HG03432 (cell line): Measurements from ENCODE around the gene HEXIM1.

Experiments used
- ATAC-seq: cut with Tn5 transposase; IDR thresholded peaks from one replicate; pipeline ENCODE4 v1.9.1; 2021; ENCODE audit warnings: mild to moderate bottlenecking, moderate library complexity; ENCODE audit not compliant: unreplicated experiment

The HEXIM1 gene, protein sequence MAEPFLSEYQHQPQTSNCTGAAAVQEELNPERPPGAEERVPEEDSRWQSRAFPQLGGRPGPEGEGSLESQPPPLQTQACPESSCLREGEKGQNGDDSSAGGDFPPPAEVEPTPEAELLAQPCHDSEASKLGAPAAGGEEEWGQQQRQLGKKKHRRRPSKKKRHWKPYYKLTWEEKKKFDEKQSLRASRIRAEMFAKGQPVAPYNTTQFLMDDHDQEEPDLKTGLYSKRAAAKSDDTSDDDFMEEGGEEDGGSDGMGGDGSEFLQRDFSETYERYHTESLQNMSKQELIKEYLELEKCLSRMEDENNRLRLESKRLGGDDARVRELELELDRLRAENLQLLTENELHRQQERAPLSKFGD

DNA sequence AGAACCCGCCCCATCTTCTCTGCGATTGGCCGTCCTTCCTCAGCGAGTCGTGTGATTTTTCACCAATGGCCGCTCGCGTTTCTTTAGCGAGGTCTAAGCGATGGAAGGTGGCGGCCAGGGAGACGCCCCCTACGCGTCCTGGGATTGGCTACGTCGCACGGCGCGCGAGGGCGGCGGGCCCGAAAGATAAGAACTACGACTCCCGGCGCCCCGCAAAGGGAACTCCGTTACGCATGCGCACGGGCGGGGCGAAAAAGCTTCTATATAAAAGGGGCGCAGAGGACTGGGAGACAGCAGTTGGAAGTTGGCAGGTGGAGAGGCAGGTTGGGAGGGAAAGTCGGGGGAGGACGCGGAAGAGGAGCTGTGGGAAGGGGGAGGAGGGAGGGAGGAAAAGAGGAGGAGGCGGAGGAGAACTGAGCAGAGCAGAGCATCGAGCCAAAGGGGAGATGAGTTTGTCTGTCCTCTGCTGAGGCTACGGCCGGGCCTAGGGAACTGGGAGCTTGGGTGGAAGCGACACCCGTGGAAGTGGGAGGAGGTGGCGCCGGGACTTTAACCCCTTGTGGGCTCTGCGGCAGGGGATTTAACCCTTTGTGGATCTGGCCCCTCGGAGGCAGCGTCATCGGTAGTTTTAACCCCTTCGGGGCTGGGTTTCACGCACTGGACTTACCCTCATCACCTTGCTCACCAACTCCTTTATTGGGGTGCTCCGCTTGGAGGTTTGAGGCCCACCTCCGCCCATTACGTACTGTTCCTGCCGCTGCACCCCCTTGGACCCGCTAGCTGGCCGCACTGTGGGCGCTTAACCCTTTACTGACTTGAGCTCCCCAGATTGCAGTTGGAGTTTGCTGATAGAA, at the start of gene HEXIM1:
TSS of gene HEXIM1 (plus strand) at position 293 of the 854 bp plus-strand sequence. CDS start 716 bp downstream, outside the sequence.
- peak; percentile 63 for ATAC-seq

GRCh38 chr17:45098869-45099616, 49.2 kb upstream of the HEXIM1 start:
- no peak for ATAC-seq

DNA sequence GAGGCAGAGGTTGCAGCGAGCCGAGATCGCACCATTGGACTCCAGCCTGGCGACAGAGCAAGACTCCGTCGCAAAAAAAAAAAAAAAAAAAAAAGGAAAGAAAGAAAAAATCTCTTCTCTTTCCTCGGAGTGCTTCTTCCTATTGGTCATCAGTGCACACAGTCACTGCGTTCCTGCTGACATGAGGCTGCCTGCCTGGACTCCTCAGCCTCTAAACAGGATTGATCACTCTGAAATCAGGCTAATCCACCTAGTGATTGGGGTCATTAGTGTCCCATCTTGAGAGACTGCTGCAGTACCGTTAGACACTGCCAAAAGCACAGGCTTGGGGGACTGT, 46.8 kb upstream of the HEXIM1 start:
- ATAC-seq = no peak

DNA sequence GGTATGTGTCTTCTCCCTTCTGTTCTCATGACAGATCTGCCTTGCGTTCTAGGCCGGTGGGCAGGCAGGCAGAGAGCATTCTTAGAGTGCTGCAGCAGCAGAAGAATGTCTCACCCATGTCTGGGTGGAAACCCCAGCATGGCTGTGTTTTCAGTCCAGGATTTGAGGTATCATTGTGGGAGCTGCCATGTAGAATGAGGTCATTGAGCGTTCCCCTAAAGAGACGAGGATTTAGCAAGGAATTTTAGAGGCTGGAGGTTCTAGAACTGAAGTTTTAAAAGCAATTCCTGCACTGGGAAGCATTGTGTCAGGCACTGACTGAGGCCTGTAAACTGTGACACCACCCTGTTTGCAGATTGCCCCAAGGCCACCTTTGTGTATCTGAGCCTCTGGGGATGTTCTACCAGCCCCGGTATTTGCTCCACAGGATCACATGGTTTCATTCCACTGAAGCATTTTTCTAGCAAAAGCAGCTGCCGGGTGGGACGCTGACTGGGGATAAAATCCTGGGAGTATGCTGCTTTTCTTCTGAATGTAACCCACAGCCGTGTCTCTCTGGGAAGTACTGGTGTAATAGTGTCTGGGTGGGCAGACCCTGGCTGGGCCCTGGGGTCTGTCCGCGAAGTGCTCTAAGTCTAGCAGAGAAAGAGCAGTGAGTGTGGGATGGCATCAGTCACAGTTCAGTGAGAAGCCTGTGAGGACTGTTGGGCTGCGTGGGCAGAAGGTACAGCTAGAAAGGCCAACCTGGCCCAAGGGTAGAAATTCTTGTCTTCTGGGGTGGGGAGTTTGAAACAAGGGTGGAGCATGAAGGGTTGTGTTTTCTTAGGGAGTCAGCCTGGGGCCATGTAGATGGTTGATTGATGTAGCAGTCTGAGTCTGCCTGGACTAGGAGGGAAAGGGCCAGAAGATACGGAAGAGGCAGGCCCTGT, 46.1 kb upstream of the HEXIM1 start:
- ATAC-seq = no peak

DNA sequence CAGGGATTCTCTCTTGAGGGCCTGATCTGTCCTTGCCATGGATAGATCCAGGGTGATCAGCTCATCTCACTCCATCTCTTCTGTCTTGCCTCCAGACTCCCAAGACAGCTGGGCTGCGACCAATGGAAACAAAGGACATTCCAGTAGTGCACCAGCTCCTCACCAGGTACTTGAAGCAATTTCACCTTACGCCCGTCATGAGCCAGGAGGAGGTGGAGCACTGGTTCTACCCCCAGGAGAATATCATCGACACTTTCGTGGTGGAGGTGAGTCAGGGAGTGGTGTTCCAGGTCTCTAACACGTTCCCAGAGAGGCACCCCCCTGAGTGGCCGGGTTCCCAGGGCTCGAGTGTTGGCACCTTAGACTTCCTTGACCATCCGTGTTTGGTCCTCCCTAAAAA, 45.4 kb upstream of the HEXIM1 start:
- no peak for ATAC-seq

DNA sequence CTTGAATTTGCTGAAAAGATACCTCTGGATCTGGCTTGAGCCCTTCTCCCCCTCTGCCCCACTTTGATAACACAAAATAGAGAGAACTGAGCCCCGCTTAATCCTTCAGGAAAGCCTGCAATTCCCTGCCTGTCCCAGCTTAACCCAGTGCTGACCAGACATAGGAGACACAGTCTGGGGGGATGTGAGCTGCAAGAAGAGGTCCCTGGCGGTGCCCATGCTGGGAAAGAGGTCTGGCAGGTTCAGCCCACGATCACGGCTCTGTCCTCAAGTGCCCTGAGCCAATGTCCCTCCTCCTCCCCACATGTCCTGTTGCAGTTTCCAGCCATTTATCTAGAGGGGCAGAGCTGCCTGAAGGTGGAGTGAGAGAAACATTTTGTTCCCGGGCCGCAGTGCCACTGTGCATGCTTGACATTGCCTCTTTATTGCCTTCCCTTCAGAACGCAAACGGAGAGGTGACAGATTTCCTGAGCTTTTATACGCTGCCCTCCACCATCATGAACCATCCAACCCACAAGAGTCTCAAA, 44.9 kb upstream of the HEXIM1 start:
- ATAC-seq = no peak

- no peak for ATAC-seq
Measured at GRCh38 chr17:45104029-45104428, 44.2 kb upstream of the HEXIM1 start.

DNA sequence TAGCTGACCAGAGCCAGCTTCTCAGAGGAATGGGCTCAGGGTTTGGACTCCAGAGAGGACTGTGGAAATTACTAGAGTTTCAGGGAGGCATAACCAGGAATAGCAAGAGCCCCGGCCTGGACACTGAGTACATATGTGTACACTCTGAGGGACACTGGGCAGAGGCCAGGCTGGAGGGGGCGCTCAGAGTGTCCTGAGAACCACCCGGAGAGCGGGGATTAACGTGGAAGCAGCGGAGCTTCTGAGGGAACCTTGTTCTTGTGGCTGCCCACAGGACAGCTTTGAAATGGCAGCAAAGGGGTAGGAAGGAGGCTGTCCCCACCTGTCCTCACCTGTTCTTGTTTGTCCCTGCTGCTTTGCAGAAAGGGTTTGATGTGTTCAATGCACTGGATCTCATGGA, 43.8 kb upstream of the HEXIM1 start:
- ATAC-seq = no peak

DNA sequence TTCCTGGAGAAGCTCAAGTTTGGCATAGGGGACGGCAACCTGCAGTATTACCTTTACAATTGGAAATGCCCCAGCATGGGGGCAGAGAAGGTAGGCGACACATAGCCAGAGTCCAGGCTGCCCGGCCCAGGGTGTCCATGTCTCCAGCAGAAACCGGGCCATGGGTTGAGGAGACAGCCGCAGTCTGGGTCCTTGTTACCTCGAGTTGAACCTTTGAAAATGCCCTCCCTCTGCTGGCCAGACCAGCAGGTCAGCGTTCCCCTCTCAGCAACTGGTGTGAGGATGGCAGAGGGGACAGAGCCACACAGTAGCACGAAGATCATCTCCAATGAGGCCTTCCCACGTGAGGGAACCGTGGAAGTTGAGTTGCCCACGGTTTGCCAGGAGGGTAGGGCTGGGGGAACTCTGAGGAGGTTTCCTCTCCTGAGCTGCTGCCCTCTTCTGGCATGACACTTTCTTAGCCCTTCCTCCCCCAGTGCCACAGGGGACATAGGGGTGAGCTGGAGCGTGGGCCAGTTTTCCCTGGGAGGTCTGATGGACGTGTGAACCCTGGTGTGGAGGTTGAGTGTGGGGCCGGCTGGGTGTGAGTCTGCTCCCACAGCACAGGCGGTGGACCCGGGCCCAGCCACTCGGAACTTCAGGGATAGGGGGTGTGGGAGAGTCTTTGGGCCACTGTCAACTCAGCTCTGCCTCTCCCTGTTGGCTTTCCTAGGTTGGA, 43.2 kb upstream of the HEXIM1 start:
- ATAC-seq = no peak

DNA sequence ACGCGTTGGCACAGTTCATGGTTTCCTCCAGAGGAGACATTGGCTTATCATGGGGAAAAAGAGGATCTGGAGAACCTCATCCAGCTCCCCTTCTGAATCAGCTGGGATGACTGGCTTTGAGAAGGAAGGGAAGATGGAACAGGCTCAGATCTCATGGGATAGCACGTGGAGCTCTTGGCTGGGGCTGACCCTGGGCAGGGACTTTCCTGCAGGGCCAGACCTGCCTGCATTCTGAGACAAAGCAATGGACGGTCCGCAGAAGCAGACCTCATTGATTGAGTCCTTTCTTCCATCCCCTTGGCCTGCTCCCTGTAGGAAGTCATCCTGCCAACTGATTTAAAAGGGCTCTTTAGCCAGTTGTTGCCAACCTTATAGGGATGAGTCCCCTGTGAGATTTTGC, 42.2 kb upstream of the HEXIM1 start:
- no peak for ATAC-seq

- ATAC-seq = no peak
Measured at GRCh38 chr17:45106582-45106981, 41.7 kb upstream of the HEXIM1 start.

DNA sequence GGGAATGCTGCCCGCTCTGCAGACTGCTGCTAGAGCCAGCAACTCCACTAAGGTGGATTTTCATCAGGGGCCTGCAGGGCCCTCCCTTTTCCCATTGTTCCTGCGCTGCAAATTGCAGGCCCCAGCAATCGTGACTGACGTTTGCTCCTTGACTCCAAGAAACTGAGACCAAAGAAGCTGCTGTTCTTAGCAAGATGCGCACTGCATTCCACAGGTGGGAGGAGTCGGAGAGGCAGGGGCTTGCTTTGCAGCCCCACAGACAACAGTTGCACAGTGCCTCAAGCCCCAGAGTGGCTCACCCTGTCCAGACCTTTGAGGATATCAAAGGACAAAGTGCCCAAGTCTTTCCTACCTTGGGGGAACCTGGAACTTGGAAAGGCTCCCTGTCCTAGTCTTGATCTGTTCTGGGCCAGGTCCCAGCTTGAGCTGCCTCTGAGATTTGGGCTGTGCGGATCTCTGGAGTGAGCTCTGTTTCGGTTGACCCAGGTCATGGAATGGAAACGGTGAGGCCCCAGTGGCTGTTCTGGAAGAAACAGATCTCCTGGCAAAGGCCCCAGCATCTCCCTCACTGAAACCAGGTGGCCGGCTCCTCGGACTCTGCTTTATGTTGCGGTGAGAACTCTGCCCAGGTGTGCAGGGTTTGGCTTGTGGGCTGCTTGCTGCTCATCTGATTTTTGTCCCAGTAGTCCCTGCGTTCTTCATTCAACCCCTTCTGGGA, 40.8 kb upstream of the HEXIM1 start:
- ATAC-seq = no peak

DNA sequence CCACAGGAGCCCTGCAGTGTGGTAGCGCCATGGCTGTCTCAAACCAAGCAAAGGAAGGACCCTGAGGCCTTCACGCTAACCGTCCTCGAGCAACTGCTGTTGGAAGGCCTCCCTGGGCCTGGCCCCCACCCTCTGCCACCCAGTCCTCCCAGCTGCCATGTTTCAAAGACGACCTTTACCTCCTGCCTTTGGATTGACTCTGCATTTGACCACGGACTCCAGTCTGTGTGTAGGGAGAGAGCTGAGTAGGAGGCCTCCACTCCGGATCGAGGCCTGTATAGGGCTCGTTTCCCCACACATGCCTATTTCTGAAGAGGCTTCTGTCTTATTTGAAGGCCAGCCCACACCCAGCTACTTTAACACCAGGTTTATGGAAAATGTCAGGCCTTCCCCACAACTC, 40.2 kb upstream of the HEXIM1 start:
- no peak for ATAC-seq

- no peak for ATAC-seq
Measured at GRCh38 chr17:45108595-45109521, 39.4 kb upstream of the HEXIM1 start.

- ATAC-seq = no peak
Measured at GRCh38 chr17:45110676-45111611, 37.3 kb upstream of the HEXIM1 start.

- ATAC-seq = no peak
Measured at GRCh38 chr17:45111850-45112249, 36.4 kb upstream of the HEXIM1 start.
